HG03135 (cell line): ENCODE data around the gene SEPTIN3.

Source experiments
- ATAC-seq: cut with Tn5 transposase; IDR thresholded peaks from one replicate; pipeline ENCODE4 v1.9.1; 2021; ENCODE audit warnings: mild to moderate bottlenecking, moderate library complexity; ENCODE audit not compliant: unreplicated experiment

The SEPTIN3 gene

DNA sequence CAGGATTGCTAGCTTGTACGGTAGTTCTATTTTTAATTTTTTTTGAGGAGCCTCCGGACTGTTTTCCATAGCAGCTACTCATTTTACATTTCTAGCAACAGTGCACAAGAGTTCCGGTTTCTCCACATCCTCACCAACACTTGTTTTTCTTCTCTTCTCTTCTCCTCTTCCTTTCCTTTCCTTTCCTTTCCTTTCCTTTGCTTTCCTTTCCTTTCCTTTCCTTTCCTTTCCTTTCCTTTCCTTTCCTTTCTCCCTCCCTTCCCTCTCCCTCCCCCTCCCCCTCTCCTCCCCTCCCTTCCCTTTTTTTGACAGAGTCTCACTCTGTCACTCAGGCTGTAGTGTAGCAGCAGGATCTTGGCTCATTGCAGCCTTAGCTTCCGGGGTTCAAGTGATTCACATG is 38.7 kb downstream of the SEPTIN3 start:
- ATAC-seq = no peak

DNA sequence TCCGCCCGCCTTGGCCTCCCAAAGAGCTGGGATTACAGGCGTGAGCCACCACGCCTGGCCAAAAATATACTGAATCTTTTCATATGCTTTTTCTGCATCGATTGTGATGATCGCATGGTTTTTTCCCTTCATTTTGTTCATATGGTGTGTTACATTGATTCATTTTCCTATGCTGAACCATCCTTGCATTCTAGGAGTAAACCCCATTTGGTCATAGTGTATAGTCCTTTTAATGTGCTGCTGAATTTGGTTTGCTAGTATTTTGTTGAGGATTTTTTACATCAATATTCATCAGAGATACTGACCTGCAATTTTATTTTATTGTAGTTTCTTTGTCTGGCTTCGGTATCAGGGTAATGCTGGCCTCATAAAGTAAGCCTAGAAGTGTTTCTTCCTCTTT is 41.5 kb downstream of the SEPTIN3 start:
- ATAC-seq = no peak

GRCh38 chr22:42013385-42013784 is 44.1 kb downstream of the SEPTIN3 start:
- no peak for ATAC-seq

- no peak for ATAC-seq
Measured at GRCh38 chr22:42016111-42016510, 46.9 kb downstream of the SEPTIN3 start.

DNA sequence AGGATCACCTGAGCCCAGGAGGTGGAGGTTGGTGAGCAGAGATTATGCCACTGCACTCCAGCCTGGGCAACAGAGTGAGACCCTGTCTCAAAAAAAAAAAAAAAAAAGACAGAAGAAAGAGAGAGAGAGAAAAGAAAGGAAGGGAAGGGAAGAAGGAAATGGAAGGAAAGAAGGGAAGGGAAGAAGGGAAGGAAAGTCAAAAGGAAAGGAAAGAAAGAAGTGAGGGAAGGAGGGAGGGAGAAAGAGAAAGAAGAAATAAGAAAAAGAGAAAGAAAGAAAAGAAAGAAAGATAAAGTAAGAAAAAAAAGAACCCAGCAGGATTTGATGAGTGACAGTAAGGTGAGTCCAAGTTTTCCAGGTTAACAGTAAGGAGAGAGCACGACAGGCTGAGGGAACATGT is 49.0 kb downstream of the SEPTIN3 start:
- no peak for ATAC-seq
